GM12891 (cell line): Measurements from ENCODE around the gene MT1B.

Experiments
- POLR2A ChIP-seq: IDR thresholded peaks from 2 replicates; pipeline ENCODE4 v1.6.1; 2011; ENCODE audit warnings: low read depth, low read length, control low read depth
- TAF1 ChIP-seq: IDR thresholded peaks from 2 replicates; pipeline ENCODE4 v1.6.1; 2011; ENCODE audit warnings: low read depth, low read length, control low read depth

DNA sequence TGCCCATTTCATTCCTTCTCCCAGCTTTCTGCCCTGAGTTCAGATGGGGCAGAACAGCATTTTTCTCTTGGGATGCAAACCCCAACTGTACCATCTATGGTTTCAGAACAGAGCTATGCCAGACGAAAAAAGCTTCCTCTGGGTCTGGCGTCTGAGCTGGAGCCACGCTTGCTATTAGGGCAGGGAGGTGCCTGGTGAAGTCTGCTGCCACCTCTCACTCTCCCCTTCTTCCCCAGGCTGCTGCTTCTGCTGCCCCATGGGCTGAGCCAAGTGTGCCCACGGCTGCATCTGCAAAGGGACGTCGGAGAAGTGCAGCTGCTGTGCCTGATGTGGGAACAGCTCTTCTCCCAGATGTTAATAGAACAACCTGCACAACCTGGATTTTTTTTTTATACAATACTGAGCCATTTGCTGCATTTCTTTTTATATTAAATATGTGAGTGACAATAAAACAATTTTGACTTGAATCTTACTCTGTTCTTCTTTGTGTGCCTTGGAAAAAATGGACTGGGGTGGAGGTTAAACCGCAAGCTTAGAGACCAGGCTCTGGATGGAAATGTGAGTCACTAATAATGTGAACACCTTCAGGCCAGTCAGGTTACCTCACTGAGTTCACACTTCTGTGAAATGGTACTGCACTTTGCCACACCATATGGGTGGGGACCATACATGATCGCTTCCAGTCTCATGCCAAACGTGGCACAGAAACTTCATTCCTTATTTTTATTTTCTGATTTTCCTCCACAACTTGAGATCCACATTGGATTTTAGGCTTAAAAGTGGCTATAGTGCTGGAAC is 14.9 kb upstream of the MT1B start:
- TF ChIP-seq POLR2A (no peak), TAF1 (no peak)
